Gastrocnemius medialis (tissue), 4 donors: Measurements from ENCODE around the gene CASP3. TPM values are rescaled to one million over a fixed set of nuclear protein-coding genes. Genes with fewer than 3 reads are reported as not detected.
A peak's percentile ranks its signal among the peaks of the same experiment; 100 is the strongest.

Source experiments
- ATAC-seq, 2 donors: fragments of 150-250 bp; one replicate each; pipeline ENCODE4 v1.9.1; 2016
- DNase-seq, 2 donors: peaks; one replicate each; pipeline ENCODE4 v3.0.0-alpha.2; 2019
- H3K27ac ChIP-seq, 4 donors: fragments of 200-600 bp; sonication (generic); 1 replicate in 1 of 4; 2 replicates in 3 of 4; pipeline ENCODE4 v1.5.1; 2016 to 2018; ENCODE audit warnings: mild to moderate bottlenecking in 2 of 4, moderate library complexity in 1 of 4
- H3K27me3 ChIP-seq, 3 donors: fragments of 200-600 bp; sonication (generic) in 2 of 3; 1 replicate in 1 of 3; 2 replicates in 2 of 3; pipeline versions ENCODE4 v1.5.1 to v1.6.0; 2016 to 2019; ENCODE audit warnings: mild to moderate bottlenecking in 1 of 3, moderate library complexity in 1 of 3
- H3K36me3 ChIP-seq, 2 donors: fragments of 200-600 bp; sonication (generic) in 1 of 2; one replicate each; pipeline ENCODE4 v1.5.1; 2017 to 2018
- H3K4me1 ChIP-seq, 2 donors: fragments of 200-600 bp; sonication (generic) in 1 of 2; one replicate each; pipeline ENCODE4 v1.5.1; 2016 to 2017; ENCODE audit warnings: mild to moderate bottlenecking in 2 of 2
- H3K4me3 ChIP-seq, 4 donors: fragments of 200-600 bp; sonication (generic) in 3 of 4; 1 replicate in 1 of 4; 2 replicates in 3 of 4; pipeline ENCODE4 v1.5.1; 2016 to 2019; ENCODE audit warnings: mild to moderate bottlenecking in 2 of 4
- H3K9me3 ChIP-seq, 3 donors: fragments of 200-600 bp; sonication (generic) in 2 of 3; 1 replicate in 1 of 3; 2 replicates in 2 of 3; pipeline ENCODE4 v1.5.1; 2016 to 2019
- CTCF ChIP-seq, 5 experiments: fragments of 450-650 bp in 3 of 5; fragments of 200-600 bp in 2 of 5; sonication (generic) in 2 of 5; IDR thresholded peaks in 4 of 5; conservative IDR thresholded peaks in 1 of 5; 1 replicate in 4 of 5; 2 replicates in 1 of 5; pipeline ENCODE4 v1.5.1; 2016 to 2019; ENCODE audit warnings: antibody characterized with exemption in 5 of 5, mild to moderate bottlenecking in 3 of 5, moderate library complexity in 3 of 5
- POLR2A ChIP-seq, 2 donors: fragments of 450-650 bp; IDR thresholded peaks; one replicate each; pipeline ENCODE4 v1.6.1; 2017; ENCODE audit warnings: antibody characterized with exemption in 2 of 2, mild to moderate bottlenecking in 2 of 2, moderate library complexity in 2 of 2
- in situ Hi-C, 4 donors: fragments of 200-750 bp; cut with MboI; loops; one replicate each; pipeline versions ENCODE4 v1.15.0 to v1.8.0; 2017; ENCODE audit warnings: low sequenced_read_pairs in 4 of 4
- intact Hi-C: fragments of 100-400 bp; cut with DNase I; formaldehyde crosslinking; loops from one replicate; pipeline ENCODE4 v1.15.1; 2023; ENCODE audit warnings: low total_unique reads
- total RNA-seq, 4 donors: library from RNA; depleted of rRNA; stranded (reverse); fragments of >200 nt; gene quantifications; one replicate each; pipeline versions ENCODE4 v1.1.0 to v1.2.3, GENCODE V29; 2016

CASP3 gene
- total RNA-seq, 4 donors from 2014 or later = 16.9 to 25.5 (median 20.8) TPM

- Histone ChIP-seq H3K4me1 (peaks cover 53 to 55% of the 10 kb centered on the region in 2 donors), H3K36me3 (no peaks in the 10 kb centered on the region), H3K27ac (peak overlapping the region; percentile 42 to 100 (median 92)), H3K27me3 (no peaks in the 10 kb centered on the region), H3K9me3 (no peaks in the 10 kb centered on the region), H3K4me3 (no peak overlapping the region)
- intact Hi-C loops (loop anchor here (5.0 to 10.0 kb wide), 4 partner anchors 339 to 1546 kb away; partner anchors contain the start of genes CFAP97 and CYP4V2), in situ Hi-C loops (loop anchor here in 1 of 4 donors (10.0 kb wide), 1 partner anchor 381 kb away; no protein-coding TSS in a partner anchor)
- no peak for TF ChIP-seq CTCF (IDR thresholded peaks at IDR 0.05 in 4 of 5, conservative IDR thresholded peaks at IDR 0.05 in 1 of 5)
- no peak for TF ChIP-seq POLR2A (IDR thresholded peaks at IDR 0.05)
- no peak for DNase-seq
- no peak for ATAC-seq
These were observed 3.2 kb downstream of the CASP3 start for GRCh38 chr4:184645904-184646610.

- Histone ChIP-seq H3K4me1 (peaks cover 52% of the 10 kb centered on the region in 2 donors), H3K36me3 (no peaks in the 10 kb centered on the region), H3K4me3 (no peak overlapping the region), H3K27ac (peak overlapping the region; percentile 38 to 100 (median 69)), H3K27me3 (no peaks in the 10 kb centered on the region), H3K9me3 (no peaks in the 10 kb centered on the region)
- ATAC-seq (no peak), DNase-seq (no peak)
- in situ Hi-C loops (loop anchor here in 1 of 4 donors (10.0 kb wide), 1 partner anchor 380 kb away; no protein-coding TSS in a partner anchor), intact Hi-C loops (loop anchor here (5.0 to 10.0 kb wide), 4 partner anchors 340 to 1548 kb away; partner anchors contain the start of genes CFAP97 and CYP4V2)
- TF ChIP-seq POLR2A (IDR thresholded peaks at IDR 0.05) (no peak), CTCF (IDR thresholded peaks at IDR 0.05 in 4 of 5, conservative IDR thresholded peaks at IDR 0.05 in 1 of 5) (no peak)
These were observed 4.5 kb downstream of the CASP3 start for GRCh38 chr4:184644553-184645307.

- no peaks in the 10 kb centered on the region for H3K27me3 ChIP-seq
- H3K27ac ChIP-seq = peak overlapping the region in 3 of 4 donors; percentile 1 to 24 (median 5)
- TF ChIP-seq POLR2A (IDR thresholded peaks at IDR 0.05) (no peak), CTCF (IDR thresholded peaks at IDR 0.05 in 4 of 5, conservative IDR thresholded peaks at IDR 0.05 in 1 of 5) (no peak)
- no peaks in the 10 kb centered on the region for H3K36me3 ChIP-seq
- no peaks in the 10 kb centered on the region for H3K9me3 ChIP-seq
- DNase-seq (no peak), ATAC-seq (no peak)
- peaks cover 56% of the 10 kb centered on the region in 2 donors for H3K4me1 ChIP-seq
- intact Hi-C loops (loop anchor here (10.0 kb wide), 2 partner anchors 341 to 379 kb away; no protein-coding TSS in a partner anchor), in situ Hi-C loops (loop anchor here in 1 of 4 donors (10.0 kb wide), 1 partner anchor 379 kb away; no protein-coding TSS in a partner anchor)
- H3K4me3 ChIP-seq = no peak overlapping the region
These were observed 5.5 kb downstream of the CASP3 start for GRCh38 chr4:184643731-184644130.

GRCh38 chr4:184641451-184641850, 7.8 kb downstream of the CASP3 start:
- intact Hi-C loops (loop anchor here (10.0 kb wide), 2 partner anchors 343 to 377 kb away; no protein-coding TSS in a partner anchor), in situ Hi-C loops (loop anchor here in 1 of 4 donors (10.0 kb wide), 1 partner anchor 377 kb away; no protein-coding TSS in a partner anchor)
- no peak overlapping the region for H3K4me3 ChIP-seq
- H3K27me3 ChIP-seq = no peaks in the 10 kb centered on the region
- H3K27ac ChIP-seq = no peak overlapping the region
- peaks cover 37% of the 10 kb centered on the region in 2 donors for H3K4me1 ChIP-seq
- DNase-seq (no peak), ATAC-seq (no peak)
- no peaks in the 10 kb centered on the region for H3K9me3 ChIP-seq
- H3K36me3 ChIP-seq = peaks cover 0 to 16% of the 10 kb centered on the region in 2 donors
- TF ChIP-seq CTCF (IDR thresholded peaks at IDR 0.05 in 4 of 5, conservative IDR thresholded peaks at IDR 0.05 in 1 of 5) = no peak
- no peak for TF ChIP-seq POLR2A (IDR thresholded peaks at IDR 0.05)
